Endothelial cell (in vitro differentiated cells): ENCODE data around the gene MCM7. TPM values are rescaled to one million over a fixed set of nuclear protein-coding genes. Genes with fewer than 3 reads are reported as not detected.

ENCODE experiments used
- DNase-seq: peaks from one replicate; pipeline ENCODE4 v3.0.0; 2021; ENCODE audit warnings: low spot score
- H3K27ac Mint-ChIP-seq: one replicate; pipeline ENCODE4 v1.8.0; 2021; ENCODE audit warnings: mixed read lengths, inconsistent platforms; ENCODE audit not compliant: unreplicated experiment
- H3K27me3 Mint-ChIP-seq: one replicate; pipeline ENCODE4 v1.8.0; 2021; ENCODE audit warnings: mild to moderate bottlenecking, moderate library complexity, mixed read lengths, inconsistent platforms; ENCODE audit not compliant: unreplicated experiment
- H3K36me3 Mint-ChIP-seq: one replicate; pipeline ENCODE4 v1.8.0; 2021; ENCODE audit warnings: mild to moderate bottlenecking, low read depth, mixed read lengths, inconsistent platforms; ENCODE audit not compliant: unreplicated experiment
- H3K4me1 Mint-ChIP-seq: one replicate; pipeline ENCODE4 v1.8.0; 2021; ENCODE audit warnings: mild to moderate bottlenecking, mixed read lengths, inconsistent platforms; ENCODE audit not compliant: unreplicated experiment
- H3K4me3 Mint-ChIP-seq: one replicate; pipeline ENCODE4 v1.8.0; 2021; ENCODE audit warnings: mild to moderate bottlenecking, mixed read lengths, inconsistent platforms; ENCODE audit not compliant: unreplicated experiment
- H3K9me3 Mint-ChIP-seq: one replicate; pipeline ENCODE4 v1.8.0; 2021; ENCODE audit warnings: mixed read lengths, inconsistent platforms; ENCODE audit not compliant: unreplicated experiment
- CTCF ChIP-seq: fragments of 200-600 bp; sonication (generic); IDR thresholded peaks from one replicate; pipeline ENCODE4 v1.5.0; 2021; ENCODE audit warnings: antibody characterized with exemption; ENCODE audit not compliant: unreplicated experiment
- total RNA-seq: library from RNA; stranded (reverse); fragmentation: NEBNext Ultra II Directional; extraction: Animal tissue kit (Norgen Biotek cat#: 25700); gene quantifications from one replicate; pipeline ENCODE4 v1.2.1, GENCODE V29; 2021; ENCODE audit not compliant: unreplicated experiment

The MCM7 gene
- total RNA-seq, 1 donor from 2014 or later: 119 TPM

- Mint-ChIP-seq H3K36me3 (peaks cover 56% of the 10 kb centered on the region), H3K27me3 (peaks cover 55% of the 10 kb centered on the region), H3K4me1 (peaks cover 54% of the 10 kb centered on the region), H3K27ac (peak overlapping the region; percentile 93), H3K4me3 (peak overlapping the region; percentile 93), H3K9me3 (no peaks in the 10 kb centered on the region)
- no peak for TF ChIP-seq CTCF
- DNase-seq: no peak
Observed at GRCh38 chr7:100098913-100099312, 2.3 kb downstream of the MCM7 start.

GRCh38 chr7:100095704-100096103 lies 5.5 kb downstream of the MCM7 start:
- no peaks in the 10 kb centered on the region for H3K9me3 Mint-ChIP-seq
- peaks cover 77% of the 10 kb centered on the region for H3K36me3 Mint-ChIP-seq
- no peak for TF ChIP-seq CTCF
- DNase-seq: no peak
- H3K27me3 Mint-ChIP-seq: peaks cover 49% of the 10 kb centered on the region
- H3K4me3 Mint-ChIP-seq: peak overlapping the region; percentile 67
- H3K4me1 Mint-ChIP-seq: peaks cover 64% of the 10 kb centered on the region
- H3K27ac Mint-ChIP-seq: peak overlapping the region; percentile 74

- DNase-seq: no peak
- Mint-ChIP-seq H3K9me3 (no peaks in the 10 kb centered on the region), H3K36me3 (peaks cover 77% of the 10 kb centered on the region), H3K4me3 (peak overlapping the region; percentile 74), H3K27me3 (peaks cover 48% of the 10 kb centered on the region), H3K4me1 (peaks cover 68% of the 10 kb centered on the region), H3K27ac (peak overlapping the region; percentile 74)
- no peak for TF ChIP-seq CTCF
Observed at GRCh38 chr7:100095289-100095688, 5.9 kb downstream of the MCM7 start.

GRCh38 chr7:100093925-100094486 lies 7.2 kb downstream of the MCM7 start:
- Mint-ChIP-seq H3K36me3 (peaks cover 72% of the 10 kb centered on the region), H3K9me3 (no peaks in the 10 kb centered on the region), H3K27me3 (peaks cover 38% of the 10 kb centered on the region), H3K4me1 (peaks cover 64% of the 10 kb centered on the region), H3K4me3 (peak overlapping the region; percentile 25), H3K27ac (no peak overlapping the region)
- no peak for DNase-seq
- TF ChIP-seq CTCF: no peak

GRCh38 chr7:100093498-100093897 lies 7.7 kb downstream of the MCM7 start:
- Mint-ChIP-seq H3K4me3 (peak overlapping the region; percentile 82), H3K27me3 (peaks cover 33% of the 10 kb centered on the region), H3K4me1 (peaks cover 60% of the 10 kb centered on the region), H3K36me3 (peaks cover 67% of the 10 kb centered on the region), H3K27ac (peak overlapping the region; percentile 72), H3K9me3 (no peaks in the 10 kb centered on the region)
- TF ChIP-seq CTCF: no peak
- DNase-seq: no peak
